OCI-LY7 (cell line): Measurements from ENCODE around the gene AKT3.

Experiments used
- EZH2phosphoT487 ChIP-seq: fragments of 200-600 bp; sonication (generic); IDR thresholded peaks from 2 replicates; pipeline ENCODE4 v1.6.1; 2018; ENCODE audit warnings: low read depth, borderline replicate concordance, mild to moderate bottlenecking, mixed run types, antibody characterized with exemption, low read length, moderate library complexity, mixed read lengths
- TF ChIP-seq, protein P1 (sequence below): fragments of 200-600 bp; sonication (generic); conservative IDR thresholded peaks from 2 replicates; pipeline ENCODE4 v1.5.1; 2014; ENCODE audit warnings: mild to moderate bottlenecking, antibody characterized with exemption, low read length, moderate library complexity, mixed read lengths

DNA sequence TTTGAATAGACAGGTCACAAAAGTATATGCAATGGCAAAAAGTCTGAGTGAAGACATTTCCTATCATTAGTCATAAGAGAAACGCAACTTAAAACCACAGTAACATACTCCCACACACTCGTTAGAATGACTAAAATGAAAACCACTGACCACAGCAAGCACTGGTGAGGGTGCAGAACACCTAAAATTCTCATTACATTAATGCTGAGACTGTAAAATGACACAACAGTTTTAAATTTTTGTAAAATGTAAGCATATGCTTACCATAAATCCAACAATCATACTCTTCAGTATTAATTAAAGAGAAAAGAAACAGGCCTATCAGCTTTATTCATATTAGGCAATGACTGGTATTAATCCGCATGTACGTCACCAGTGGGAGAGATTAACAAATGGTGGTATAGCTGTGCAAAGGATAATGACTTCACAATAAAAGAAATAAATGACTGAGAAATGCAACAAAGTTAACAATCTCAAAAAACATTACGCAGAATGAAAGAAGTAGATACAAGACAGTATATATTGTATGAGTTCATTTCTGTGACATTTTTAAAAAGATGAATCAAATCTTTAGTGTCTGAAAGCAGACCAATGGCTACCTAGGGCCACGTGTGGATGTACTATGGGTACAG, 253.5 kb downstream of the AKT3 start:
- TF ChIP-seq, protein P1, sequence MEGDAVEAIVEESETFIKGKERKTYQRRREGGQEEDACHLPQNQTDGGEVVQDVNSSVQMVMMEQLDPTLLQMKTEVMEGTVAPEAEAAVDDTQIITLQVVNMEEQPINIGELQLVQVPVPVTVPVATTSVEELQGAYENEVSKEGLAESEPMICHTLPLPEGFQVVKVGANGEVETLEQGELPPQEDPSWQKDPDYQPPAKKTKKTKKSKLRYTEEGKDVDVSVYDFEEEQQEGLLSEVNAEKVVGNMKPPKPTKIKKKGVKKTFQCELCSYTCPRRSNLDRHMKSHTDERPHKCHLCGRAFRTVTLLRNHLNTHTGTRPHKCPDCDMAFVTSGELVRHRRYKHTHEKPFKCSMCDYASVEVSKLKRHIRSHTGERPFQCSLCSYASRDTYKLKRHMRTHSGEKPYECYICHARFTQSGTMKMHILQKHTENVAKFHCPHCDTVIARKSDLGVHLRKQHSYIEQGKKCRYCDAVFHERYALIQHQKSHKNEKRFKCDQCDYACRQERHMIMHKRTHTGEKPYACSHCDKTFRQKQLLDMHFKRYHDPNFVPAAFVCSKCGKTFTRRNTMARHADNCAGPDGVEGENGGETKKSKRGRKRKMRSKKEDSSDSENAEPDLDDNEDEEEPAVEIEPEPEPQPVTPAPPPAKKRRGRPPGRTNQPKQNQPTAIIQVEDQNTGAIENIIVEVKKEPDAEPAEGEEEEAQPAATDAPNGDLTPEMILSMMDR: no peak
- no peak for TF ChIP-seq EZH2phosphoT487
